ENCODE results near the gene SARS2.
"Not testable (repeated sequence)": the region's sequence is repeated elsewhere in the genome, so short reads cannot be mapped to it uniquely, and the experiment has no call there.

SARS2 gene

GRCh38 chr19:38883286-38883685, 47.3 kb downstream of the SARS2 start:
- Histone ChIP-seq H3K27ac (ENCODE audit: low read length) (no peak overlapping the region), H3K36me3 (ENCODE audit: control insufficient read depth in 1 of 2, insufficient read depth in 2 of 2, low read length in 2 of 2) (peaks cover 3 to 43% of the 10 kb centered on the region in 2 donors)

DNA sequence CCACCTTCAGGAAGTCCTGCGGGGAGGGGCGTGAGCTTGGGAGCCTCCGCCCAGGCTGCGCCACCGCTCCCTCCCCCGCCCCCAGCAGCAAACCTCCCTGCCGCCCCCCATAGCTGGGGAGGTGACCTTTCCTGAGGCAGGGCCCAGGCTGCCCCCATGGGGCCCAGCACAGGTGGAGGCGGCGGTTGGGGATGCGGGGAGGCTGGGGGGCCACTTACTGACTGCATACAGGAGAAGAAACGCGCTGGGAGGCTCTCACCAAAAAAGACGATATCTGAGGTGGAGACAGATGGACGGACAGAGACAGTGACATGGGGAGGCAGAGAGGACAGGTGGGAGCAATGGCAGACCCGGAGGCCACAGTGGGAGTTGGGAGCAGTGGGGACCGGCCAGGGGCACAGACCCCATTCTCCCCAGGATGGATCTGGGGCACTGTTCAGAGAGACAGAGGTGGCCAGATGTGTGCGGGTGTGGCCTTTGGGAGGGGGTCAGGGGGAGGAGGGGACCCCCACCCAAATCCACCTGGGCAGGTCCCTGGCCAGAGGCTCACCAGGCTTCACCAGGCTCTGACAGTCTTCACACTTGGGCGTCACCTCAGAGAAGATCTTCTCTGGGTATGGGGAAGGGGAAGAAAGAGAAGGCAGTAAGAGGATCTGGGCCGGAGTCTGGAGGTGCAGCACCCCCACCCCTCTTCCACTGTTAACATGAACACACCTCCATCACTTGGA, 49.5 kb downstream of the SARS2 start:
- H3K36me3 ChIP-seq (ENCODE audit: control insufficient read depth in 1 of 2, insufficient read depth in 2 of 2, low read length in 2 of 2) = peaks cover under 1 to 37% of the 10 kb centered on the region in 2 donors
- H3K4me1 ChIP-seq (ENCODE audit: control insufficient read depth in 1 of 2, insufficient read depth in 2 of 2, low read length in 2 of 2) = no peaks in the 10 kb centered on the region
- no peak overlapping the region for H3K27ac ChIP-seq (ENCODE audit: low read length)
- H3K27me3 ChIP-seq (ENCODE audit: low read depth, low read length) = no peaks in the 10 kb centered on the region
- no peak overlapping the region for H3K4me3 ChIP-seq (ENCODE audit: low read depth in 1 of 2, low read length in 2 of 2)
- no peaks in the 10 kb centered on the region for H3K9me3 ChIP-seq (ENCODE audit: control insufficient read depth in 1 of 2, low read length in 2 of 2)

More at GRCh38 chr19:38883286-38883685, 47.3 kb downstream of the SARS2 start:
- Histone ChIP-seq H3K27me3 (ENCODE audit: low read depth, low read length) (no peaks in the 10 kb centered on the region), H3K4me3 (ENCODE audit: low read depth in 1 of 2, low read length in 2 of 2) (no peak overlapping the region), H3K9me3 (ENCODE audit: control insufficient read depth in 1 of 2, low read length in 2 of 2) (no peaks in the 10 kb centered on the region), H3K4me1 (ENCODE audit: control insufficient read depth in 1 of 2, insufficient read depth in 2 of 2, low read length in 2 of 2) (no peaks in the 10 kb centered on the region)

DNA sequence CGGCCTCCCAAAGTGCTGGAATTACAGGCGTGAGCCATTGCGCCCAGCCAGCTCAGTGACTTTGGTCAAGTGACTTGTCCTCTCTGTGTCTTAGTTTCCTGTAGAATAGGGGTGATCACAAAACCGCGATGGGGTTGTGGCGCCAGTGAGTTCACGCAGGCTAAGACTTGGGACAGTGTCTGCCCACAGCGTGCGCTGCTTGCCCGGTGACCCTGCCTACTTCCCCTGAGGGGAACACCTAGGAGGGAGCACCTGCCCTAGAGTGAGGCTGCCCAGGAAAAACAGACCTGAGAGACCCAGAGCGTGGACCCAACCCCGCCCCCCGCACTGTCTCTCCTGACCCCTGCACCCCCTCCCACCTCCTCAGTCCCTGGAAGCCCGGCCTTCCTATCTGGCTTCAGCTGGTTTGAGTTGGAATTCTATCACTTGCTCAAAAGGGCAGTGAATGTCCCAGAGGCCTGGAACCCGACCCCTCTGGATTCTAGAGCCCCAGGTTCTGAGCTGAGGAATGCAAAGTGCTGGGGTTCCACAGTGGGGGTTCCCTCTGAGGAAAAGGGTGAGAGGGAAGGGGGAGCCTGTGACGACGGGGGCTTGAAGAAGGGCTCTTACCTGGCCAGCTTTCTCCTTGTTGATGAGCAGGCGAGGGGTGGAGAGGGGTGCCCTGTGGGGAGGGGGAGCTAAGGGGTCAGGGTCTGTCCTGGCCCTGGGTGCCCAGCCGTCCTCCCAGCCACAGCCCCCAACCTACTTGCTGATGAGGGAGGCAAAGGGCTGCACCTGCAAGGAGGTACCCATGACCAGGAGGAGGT, 50.3 kb downstream of the SARS2 start:
- H3K36me3 ChIP-seq (ENCODE audit: control insufficient read depth in 1 of 2, insufficient read depth in 2 of 2, low read length in 2 of 2) = peaks cover 0 to 37% of the 10 kb centered on the region in 2 donors

DNA sequence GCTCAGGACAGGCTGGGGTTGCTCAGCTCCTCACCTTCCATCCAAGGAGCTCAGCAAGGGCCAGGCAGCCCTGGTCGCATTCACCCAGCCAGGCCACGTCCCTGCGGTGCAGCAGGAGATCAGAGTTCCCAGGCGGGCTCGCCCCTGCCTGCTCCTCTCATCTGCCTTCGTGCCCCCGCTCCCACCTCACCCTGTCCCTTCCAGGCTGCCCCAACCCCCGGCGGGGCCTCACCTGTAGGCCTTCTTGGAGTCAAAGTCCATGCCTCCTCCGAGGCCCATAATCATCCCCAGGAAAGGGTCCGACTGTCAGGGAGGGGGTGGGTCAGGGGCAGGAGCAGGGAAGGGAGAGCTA, 51.2 kb downstream of the SARS2 start:
- Histone ChIP-seq H3K4me1 (ENCODE audit: control insufficient read depth in 1 of 2, insufficient read depth in 2 of 2, low read length in 2 of 2) (no peaks in the 10 kb centered on the region), H3K27ac (ENCODE audit: low read length) (no peak overlapping the region), H3K27me3 (ENCODE audit: low read depth, low read length) (no peaks in the 10 kb centered on the region), H3K9me3 (ENCODE audit: control insufficient read depth in 1 of 2, low read length in 2 of 2) (no peaks in the 10 kb centered on the region), H3K36me3 (ENCODE audit: control insufficient read depth in 1 of 2, insufficient read depth in 2 of 2, low read length in 2 of 2) (peaks cover 0 to 37% of the 10 kb centered on the region in 2 donors), H3K4me3 (ENCODE audit: low read depth in 1 of 2, low read length in 2 of 2) (no peak overlapping the region)

More for the DNA sequence above, 50.3 kb downstream of the SARS2 start:
- Histone ChIP-seq H3K9me3 (ENCODE audit: control insufficient read depth in 1 of 2, low read length in 2 of 2) (no peaks in the 10 kb centered on the region), H3K27me3 (ENCODE audit: low read depth, low read length) (no peaks in the 10 kb centered on the region), H3K4me1 (ENCODE audit: control insufficient read depth in 1 of 2, insufficient read depth in 2 of 2, low read length in 2 of 2) (no peaks in the 10 kb centered on the region), H3K4me3 (ENCODE audit: low read depth in 1 of 2, low read length in 2 of 2) (no peak overlapping the region), H3K27ac (ENCODE audit: low read length) (no peak overlapping the region)

DNA sequence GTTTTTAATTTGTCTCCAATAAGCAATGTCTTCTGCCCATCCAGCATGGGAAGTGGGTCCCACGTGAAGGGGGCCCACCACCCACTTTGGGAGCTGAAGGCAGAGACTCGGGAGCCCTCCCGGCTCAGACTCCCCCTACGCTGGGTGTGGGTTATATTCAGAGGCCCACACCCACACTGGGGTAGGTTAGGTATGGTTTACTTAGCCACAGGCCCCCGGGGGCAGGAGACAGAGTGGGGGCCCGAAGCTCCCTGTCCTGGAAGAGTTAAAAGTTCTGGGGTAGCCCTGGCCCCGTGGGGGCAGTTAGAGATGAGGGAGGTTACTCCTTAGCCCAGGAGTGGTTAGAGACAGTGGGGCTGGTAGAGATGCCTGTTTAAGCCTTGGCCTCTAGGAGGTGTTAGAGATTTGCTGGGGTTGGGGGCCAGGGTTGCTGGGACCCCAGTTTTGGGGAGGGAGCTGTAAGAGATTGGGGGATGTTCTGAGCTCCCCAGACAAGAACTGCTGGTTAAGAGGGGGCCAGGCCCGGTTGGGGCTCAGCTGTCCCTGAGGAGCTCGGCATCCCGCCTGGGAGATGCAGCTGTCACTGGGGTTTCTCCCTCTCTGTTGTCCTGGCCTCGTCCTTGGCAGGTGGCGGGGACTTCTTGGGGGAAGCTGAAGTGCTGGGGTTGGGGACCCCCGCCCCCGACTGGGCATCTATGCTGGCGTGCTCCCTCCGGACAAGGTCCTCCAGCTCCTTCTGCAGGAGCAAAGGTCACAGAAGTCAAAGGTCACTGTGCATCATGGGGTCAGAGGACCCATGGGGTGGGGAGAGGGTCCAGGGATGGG, 51.8 kb downstream of the SARS2 start:
- peak overlapping the region; percentile 80 for H3K27ac ChIP-seq (ENCODE audit: low read length)

GRCh38 chr19:38877781-38878574, 52.6 kb downstream of the SARS2 start, which contains the start of gene RINL:
Gene RINL (minus strand): TSS chr19:38878275. CDS start chr19:38876742, 1,533 bp downstream.
- H3K9me3 ChIP-seq (ENCODE audit: control insufficient read depth in 1 of 2, low read length in 2 of 2) = no peaks in the 10 kb centered on the region
- no peaks in the 10 kb centered on the region for H3K4me1 ChIP-seq (ENCODE audit: control insufficient read depth in 1 of 2, insufficient read depth in 2 of 2, low read length in 2 of 2)
- no peaks in the 10 kb centered on the region for H3K27me3 ChIP-seq (ENCODE audit: low read depth, low read length)
- H3K4me3 ChIP-seq (ENCODE audit: low read depth in 1 of 2, low read length in 2 of 2) = no peak within 1 kb of the TSS
- H3K27ac ChIP-seq (ENCODE audit: low read length) = peak within 1 kb of the TSS; percentile 80
- H3K36me3 ChIP-seq (ENCODE audit: control insufficient read depth in 1 of 2, insufficient read depth in 2 of 2, low read length in 2 of 2) = peaks cover 0 to 33% of the 10 kb centered on the region in 2 donors

More for the DNA sequence above, 51.8 kb downstream of the SARS2 start:
- Histone ChIP-seq H3K9me3 (ENCODE audit: control insufficient read depth in 1 of 2, low read length in 2 of 2) (no peaks in the 10 kb centered on the region), H3K27me3 (ENCODE audit: low read depth, low read length) (no peaks in the 10 kb centered on the region), H3K4me3 (ENCODE audit: low read depth in 1 of 2, low read length in 2 of 2) (no peak overlapping the region), H3K4me1 (ENCODE audit: control insufficient read depth in 1 of 2, insufficient read depth in 2 of 2, low read length in 2 of 2) (no peaks in the 10 kb centered on the region), H3K36me3 (ENCODE audit: control insufficient read depth in 1 of 2, insufficient read depth in 2 of 2, low read length in 2 of 2) (peaks cover 0 to 37% of the 10 kb centered on the region in 2 donors)

DNA sequence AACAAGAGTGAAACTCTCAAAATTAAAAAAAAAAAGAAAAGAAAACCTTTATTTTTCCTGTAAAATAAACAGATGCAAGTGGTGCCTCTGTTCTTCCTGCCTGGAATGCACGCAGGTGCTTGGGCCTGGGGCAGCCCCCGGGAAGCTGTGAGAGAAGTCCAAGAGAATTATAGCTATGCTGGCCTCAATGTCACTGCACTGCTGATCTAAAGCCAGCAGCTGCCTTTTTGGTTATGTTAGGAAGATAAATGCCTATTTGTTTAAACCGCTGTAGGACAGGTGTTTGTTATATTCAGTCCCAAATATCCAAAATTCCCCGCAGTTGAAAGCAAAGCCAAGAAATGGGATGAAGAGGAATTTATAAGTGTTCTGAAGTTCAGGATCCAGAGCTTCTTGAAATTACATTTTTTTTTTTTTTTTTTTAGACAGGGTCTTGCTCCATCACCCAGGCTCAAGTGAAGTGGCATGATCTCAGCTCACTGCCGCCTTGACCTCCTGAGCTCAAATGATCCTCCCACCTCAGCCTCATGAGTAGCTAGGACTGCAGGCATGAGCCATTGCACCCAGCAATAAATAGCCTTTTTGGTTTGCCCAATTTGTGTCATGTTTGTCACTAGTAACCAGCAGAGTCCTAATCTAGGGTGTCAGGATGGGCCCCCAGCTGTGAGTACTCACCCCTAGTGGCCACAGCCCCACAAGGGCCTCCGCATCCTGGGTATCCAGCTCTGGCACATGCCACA, 54.7 kb downstream of the SARS2 start:
- peaks cover 0 to 21% of the 10 kb centered on the region in 2 donors for H3K36me3 ChIP-seq (ENCODE audit: control insufficient read depth in 1 of 2, insufficient read depth in 2 of 2, low read length in 2 of 2)
- H3K27me3 ChIP-seq (ENCODE audit: low read depth, low read length) = no peaks in the 10 kb centered on the region
- H3K4me3 ChIP-seq (ENCODE audit: low read depth in 1 of 2, low read length in 2 of 2) = no peak overlapping the region
- H3K4me1 ChIP-seq (ENCODE audit: control insufficient read depth in 1 of 2, insufficient read depth in 2 of 2, low read length in 2 of 2) = no peaks in the 10 kb centered on the region
- H3K9me3 ChIP-seq (ENCODE audit: control insufficient read depth in 1 of 2, low read length in 2 of 2) = no peaks in the 10 kb centered on the region
- no peak overlapping the region for H3K27ac ChIP-seq (ENCODE audit: low read length)

DNA sequence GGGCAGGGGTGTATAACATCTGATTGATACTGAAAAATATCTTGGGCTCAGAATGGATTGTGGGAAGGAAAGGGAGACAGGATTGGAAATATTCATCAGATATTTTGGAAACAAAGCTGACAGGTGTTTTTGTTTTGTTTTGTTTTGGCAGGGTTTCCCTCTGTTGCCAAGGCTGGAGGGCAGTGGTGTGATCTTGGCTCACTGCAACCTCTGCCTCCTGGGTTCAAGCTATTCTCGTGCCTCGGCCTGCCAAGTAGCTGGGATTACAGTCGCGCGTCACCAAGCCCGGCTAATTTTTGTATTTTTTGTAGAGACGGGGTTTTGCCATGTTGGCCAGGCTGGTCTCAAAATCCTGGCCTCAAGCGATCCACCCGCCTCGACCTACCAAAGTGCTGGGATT, 57.2 kb downstream of the SARS2 start:
- H3K27ac ChIP-seq (ENCODE audit: low read length); H3K27me3 ChIP-seq (ENCODE audit: low read depth, low read length); H3K9me3 ChIP-seq (ENCODE audit: control insufficient read depth in 1 of 2, low read length in 2 of 2); H3K4me3 ChIP-seq (ENCODE audit: low read depth in 1 of 2, low read length in 2 of 2); H3K36me3 ChIP-seq (ENCODE audit: control insufficient read depth in 1 of 2, insufficient read depth in 2 of 2, low read length in 2 of 2): not testable (repeated sequence)
- H3K4me1 ChIP-seq (ENCODE audit: control insufficient read depth in 1 of 2, insufficient read depth in 2 of 2, low read length in 2 of 2) = peaks cover 0 to 15% of the 10 kb centered on the region in 2 donors

DNA sequence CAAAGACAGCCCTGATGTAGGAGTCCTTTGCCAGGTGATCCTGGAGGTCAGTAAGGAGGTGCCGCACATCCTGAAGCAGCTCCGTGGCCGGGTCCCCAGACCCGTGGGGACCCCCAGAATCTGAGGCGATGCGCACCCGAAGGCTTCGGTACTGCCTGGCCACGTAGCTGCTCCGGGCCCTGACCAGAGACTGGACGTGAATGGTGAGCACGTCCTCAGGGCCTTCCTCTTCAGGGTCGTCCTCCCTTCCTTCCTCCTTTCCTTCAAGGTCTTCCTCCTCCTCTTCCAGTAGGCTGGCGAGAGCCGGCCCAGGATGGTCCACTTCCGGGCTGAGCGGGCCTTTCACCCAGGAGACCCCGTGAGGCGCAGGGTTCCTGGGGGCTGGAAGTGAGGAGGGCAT, 60.0 kb downstream of the SARS2 start:
- no peaks in the 10 kb centered on the region for H3K27me3 ChIP-seq (ENCODE audit: low read depth, low read length)
- peak overlapping the region in 1 of 2 donors; percentile 71 for H3K4me3 ChIP-seq (ENCODE audit: low read depth in 1 of 2, low read length in 2 of 2)
- H3K4me1 ChIP-seq (ENCODE audit: control insufficient read depth in 1 of 2, insufficient read depth in 2 of 2, low read length in 2 of 2) = peaks cover 0 to 15% of the 10 kb centered on the region in 2 donors
- no peak overlapping the region for H3K27ac ChIP-seq (ENCODE audit: low read length)
- no peaks in the 10 kb centered on the region for H3K9me3 ChIP-seq (ENCODE audit: control insufficient read depth in 1 of 2, low read length in 2 of 2)
- H3K36me3 ChIP-seq (ENCODE audit: control insufficient read depth in 1 of 2, insufficient read depth in 2 of 2, low read length in 2 of 2) = no peaks in the 10 kb centered on the region

Measured in muscle layer of duodenum (tissue), 2 donors.